Measurements from ENCODE around the gene ANK2. TPM values are rescaled to one million over a fixed set of nuclear protein-coding genes. Genes with fewer than 3 reads are reported as not detected.

ANK2 gene
- total and polyA plus RNA-seq, 2 of the 13 experiments (the other 11 are each of a cell fraction or from before 2014, with no cell fraction given): 2.7 to 15.1 TPM

- TF ChIP-seq ZNF790 (CRISPR knock-in tag; IDR thresholded peaks at IDR 0.05; ENCODE audit: borderline replicate concordance) (no peak), ZNF589 (CRISPR knock-in tag; conservative IDR thresholded peaks at IDR 0.05) (no peak; the same call in 1 of the 2 replicates), MTF1 (CRISPR knock-in tag; IDR thresholded peaks at IDR 0.05) (no peak), RBFOX2 (IDR thresholded peaks at IDR 0.05; ENCODE audit: low read depth, low read length) (no peak), CHD4 (IDR thresholded peaks at IDR 0.05; ENCODE audit: borderline replicate concordance, low read length) (no peak), SIN3A (IDR thresholded peaks at IDR 0.05; ENCODE audit: borderline replicate concordance, low read depth, low read length) (no peak), DBP (CRISPR knock-in tag; IDR thresholded peaks at IDR 0.05; ENCODE audit: not compliant biosample characterization) (no peak), MIER3 (CRISPR knock-in tag; IDR thresholded peaks at IDR 0.05; ENCODE audit: borderline replicate concordance) (peak; percentile 51; the same call in 1 of the 2 replicates), HMG20A (CRISPR knock-in tag; IDR thresholded peaks at IDR 0.05; ENCODE audit: borderline replicate concordance) (0 out of 2 replicates have a peak, but pooled peaks have one; percentile 38), PAXIP1 (CRISPR knock-in tag; conservative IDR thresholded peaks at IDR 0.05) (peak; percentile 64), IKZF4 (CRISPR knock-in tag; IDR thresholded peaks at IDR 0.05; ENCODE audit: borderline replicate concordance, low read depth, not compliant biosample characterization) (no peak), MXD4 (CRISPR knock-in tag; IDR thresholded peaks at IDR 0.05) (peak; percentile 81; the same call in 1 of the 2 replicates), ZXDC (CRISPR knock-in tag; IDR thresholded peaks at IDR 0.05) (no peak), ZZZ3 (CRISPR knock-in tag; IDR thresholded peaks at IDR 0.05; ENCODE audit: borderline replicate concordance) (no peak), KLF13 (CRISPR knock-in tag; IDR thresholded peaks at IDR 0.05) (no peak), ZNF558 (CRISPR knock-in tag; IDR thresholded peaks at IDR 0.05; ENCODE audit: borderline replicate concordance) (no peak), ZNF383 (CRISPR knock-in tag; IDR thresholded peaks at IDR 0.05; ENCODE audit: borderline replicate concordance) (no peak), ZBTB3 (CRISPR knock-in tag; IDR thresholded peaks at IDR 0.05; ENCODE audit: borderline replicate concordance, low read depth) (no peak)
These were observed 132.0 kb downstream of the ANK2 start (continued) for GRCh38 chr4:113181289-113182007.
